K562 (cell line): ENCODE data around the gene SH3RF1. TPM values are rescaled to one million over a fixed set of nuclear protein-coding genes. Genes with fewer than 3 reads are reported as not detected.

Source experiments
- ATAC-seq: fragments of 200-7000 bp; cut with Tn5 transposase; 3 replicates; pipeline ENCODE4 v1.9.1; 2020; ENCODE audit warnings: moderate library complexity
- BruUV-seq: library from RNA; stranded (reverse); fragments of 400-500 nt; replicated peaks from 2 replicates; lab custom pipeline; 2021; lab: Mats Ljungman, UMichigan
- CTCF ChIA-PET: fragments of 300-600 bp; formaldehyde crosslinking; extraction: SDS; loops from one replicate; lab custom pipeline; 2021; ENCODE audit warnings: low intra/inter-chr PET ratio; lab: Yijun Ruan, JAX
- POLR2A ChIA-PET: fragments of 300-600, 350-650 bp; sonication (Branson Sonifier 250); formaldehyde crosslinking; extraction: SDS; loops from one replicate; lab custom pipeline; 2021; ENCODE audit warnings: antibody characterized with exemption, inconsistent platforms; lab: Yijun Ruan, JAX
- DNase-seq, 4 experiments: peaks; one replicate each; pipeline versions ENCODE4 v3.0.0 to v3.0.0-alpha.2; 2011 to 2018; ENCODE audit warnings: low spot score in 3 of 4, mixed read lengths in 3 of 4; ENCODE audit errors: extremely low read depth in 1 of 4
- FAIRE-seq: peaks from 2 replicates; lab custom pipeline; 2011; peaks lifted over from hg19 to GRCh38; lab: Jason Lieb, UNC
- H2AFZ ChIP-seq: 2 replicates; pipeline ENCODE4 v1.6.0; 2011; ENCODE audit warnings: low read depth, low read length, control low read depth, inconsistent platforms
- H3K27ac ChIP-seq: fragments of 200-600 bp; 3 replicates; pipeline ENCODE4 v1.8.0; 2011; ENCODE audit warnings: low read depth, mild to moderate bottlenecking, control low read depth, inconsistent platforms, low read length, moderate library complexity, mixed read lengths; ENCODE audit errors: extremely low read depth
- H3K27me3 ChIP-seq, 2 experiments: fragments of 300-600 bp in 1 of 2; 2 replicates in 1 of 2; 3 replicates in 1 of 2; pipeline versions ENCODE4 v1.6.0 to v1.8.0; 2011; ENCODE audit warnings: inconsistent platforms in 2 of 2, low read length in 2 of 2, mild to moderate bottlenecking in 1 of 2, mixed read lengths in 1 of 2, moderate library complexity in 1 of 2; ENCODE audit not compliant: control insufficient read depth in 2 of 2, insufficient read depth in 2 of 2
- H3K36me3 ChIP-seq: fragments of 300-600 bp; 3 replicates; pipeline ENCODE4 v1.8.0; 2011; ENCODE audit warnings: mild to moderate bottlenecking, low read length, inconsistent platforms; ENCODE audit not compliant: control insufficient read depth, insufficient read depth
- H3K4me1 ChIP-seq, 2 experiments: fragments of 200-600 bp in 1 of 2; replicated peaks in 1 of 2; 2 replicates in 1 of 2; 3 replicates in 1 of 2; pipeline versions ENCODE4 v1.5.1 to v1.8.0; 2011; ENCODE audit warnings: inconsistent platforms in 2 of 2, low read length in 2 of 2, mild to moderate bottlenecking in 1 of 2, mixed read lengths in 1 of 2, moderate library complexity in 1 of 2; ENCODE audit not compliant: control insufficient read depth in 2 of 2, insufficient read depth in 2 of 2
- H3K4me2 ChIP-seq: 2 replicates; pipeline ENCODE4 v1.6.1; 2011; ENCODE audit warnings: low read length, control low read depth, inconsistent platforms, mixed read lengths; ENCODE audit not compliant: insufficient read depth
- H3K4me3 ChIP-seq: fragments of 200-600 bp; sonication (generic), shearing (Covaris generic); 2 replicates; pipeline ENCODE4 v1.5.1; 2016; ENCODE audit warnings: control low read depth, inconsistent platforms
- H3K79me2 ChIP-seq: fragments of 200-600 bp; 3 replicates; pipeline ENCODE4 v1.8.0; 2011; ENCODE audit warnings: low read length, inconsistent platforms; ENCODE audit not compliant: control insufficient read depth, insufficient read depth
- H3K9ac ChIP-seq, 2 experiments: 2 replicates each; pipeline versions ENCODE4 v1.6.0 to v1.6.1; 2011; ENCODE audit warnings: low read depth in 2 of 2, low read length in 2 of 2, control low read depth in 1 of 2, inconsistent platforms in 1 of 2, mild to moderate bottlenecking in 1 of 2, mixed read lengths in 1 of 2; ENCODE audit not compliant: insufficient read depth in 1 of 2
- H3K9me1 ChIP-seq: one replicate; pipeline ENCODE4 v1.6.0; 2011; ENCODE audit warnings: inconsistent platforms, mild to moderate bottlenecking, low read length, moderate library complexity; ENCODE audit not compliant: control insufficient read depth, insufficient read depth
- H3K9me3 ChIP-seq: replicated peaks from 2 replicates; pipeline ENCODE4 v1.5.1; 2011; ENCODE audit warnings: low read depth, low read length, inconsistent platforms; ENCODE audit not compliant: control insufficient read depth, insufficient read depth
- H4K20me1 ChIP-seq: replicated peaks from 2 replicates; pipeline ENCODE4 v1.6.1; 2011; ENCODE audit warnings: low read length, inconsistent platforms, mixed read lengths; ENCODE audit not compliant: control insufficient read depth, insufficient read depth
- GABPB2 ChIP-seq: fragments of 250-450 bp; sonication (Bioruptor Pico); conservative IDR thresholded peaks from 2 replicates; pipeline ENCODE4 v1.5.1; 2021; ENCODE audit warnings: mild to moderate bottlenecking
- GATAD2B ChIP-seq: fragments of 450-650 bp; IDR thresholded peaks from 2 replicates; pipeline ENCODE4 v1.6.1; 2017; ENCODE audit warnings: mild to moderate bottlenecking, borderline replicate concordance
- MEF2D ChIP-seq: conservative IDR thresholded peaks from 2 replicates; pipeline ENCODE4 v1.6.1; 2016; ENCODE audit warnings: low read depth, missing genetic modification characterization, missing compliant biosample characterization
- NCOA2 ChIP-seq, 2 experiments: fragments of 450-650 bp; IDR thresholded peaks; 2 replicates each; pipeline ENCODE4 v1.6.1; 2018; ENCODE audit warnings: mild to moderate bottlenecking in 2 of 2, moderate library complexity in 1 of 2; ENCODE audit not compliant: partially characterized antibody in 2 of 2
- NFIC ChIP-seq: fragments of 450-650 bp; IDR thresholded peaks from 2 replicates; pipeline ENCODE4 v1.6.1; 2017; ENCODE audit warnings: mild to moderate bottlenecking, inconsistent platforms
- PHF20 ChIP-seq: fragments of 450-650 bp; IDR thresholded peaks from 2 replicates; pipeline ENCODE4 v1.6.1; 2018; ENCODE audit not compliant: partially characterized antibody
- POLR2A ChIP-seq: fragments of 450-650 bp; conservative IDR thresholded peaks from 2 replicates; pipeline ENCODE4 v1.6.1; 2016
- TCFL5 ChIP-seq: fragments of 250-450 bp; sonication (Bioruptor Pico); conservative IDR thresholded peaks from 2 replicates; pipeline ENCODE4 v1.6.1; 2021; ENCODE audit warnings: mild to moderate bottlenecking, moderate library complexity, matching md5 sums
- ZNF253 ChIP-seq: fragments of 250-450 bp; sonication (Bioruptor Pico); conservative IDR thresholded peaks from 2 replicates; pipeline ENCODE4 v1.6.1; 2021; ENCODE audit warnings: mild to moderate bottlenecking
- ZNF561 ChIP-seq: fragments of 450-650 bp; formaldehyde crosslinking; conservative IDR thresholded peaks from 2 replicates; pipeline ENCODE4 v1.4.0; 2020; ENCODE audit warnings: mild to moderate bottlenecking, moderate library complexity
- WGBS: fragments of 100-300 bp; shearing (Covaris generic); methylation state at CpG from one replicate; pipeline ENCODE4 v1.1.6; 2016; ENCODE audit warnings: low coverage, mixed read lengths; ENCODE audit not compliant: insufficient coverage; ENCODE audit errors: missing lambda C conversion rate; 5-methylcytosine and 5-hydroxymethylcytosine counted together
- in situ Hi-C: fragments of 300-500 bp; cut with MboI; formaldehyde crosslinking; loops from 4 replicates; pipeline ENCODE4 v1.15.0; 2018; ENCODE audit warnings: inconsistent platforms, mixed read lengths
- intact Hi-C: fragments of 100-400 bp; cut with micrococcal nuclease; formaldehyde crosslinking; loops from 2 replicates; pipeline ENCODE4 v1.14.2; 2022
- polyA plus RNA-seq, 8 experiments: library from polyadenylated mRNA; depleted of rRNA in 4 of 8; stranded (reverse) in 5 of 8; unstranded in 3 of 8; fragments of >200 nt; fragmentation: Nextera tagmentation in 2 of 8; fragmentation: Illumina TruSeq in 1 of 8; extraction: Ambion mirVana in 2 of 8; extraction: Trizol in 1 of 8; gene quantifications; 2 replicates each; pipeline versions ENCODE4 v1.2.1 to v1.2.3, GENCODE V29; 2011 to 2014; ENCODE audit warnings: inconsistent platforms in 1 of 8, missing spikeins in 1 of 8
- total RNA-seq, 7 experiments: library from RNA; depleted of rRNA in 6 of 7; stranded (reverse); fragments of >200 nt in 6 of 7; fragmentation: Illumina TruSeq in 2 of 7; extraction: Trizol in 2 of 7; gene quantifications; 2 replicates each; pipeline versions ENCODE4 v1.2.1 to v1.2.3, GENCODE V29; 2011 to 2021; ENCODE audit warnings: low replicate concordance in 1 of 7
- TF ChIP-seq, protein P1 (sequence below), 2 experiments: fragments of 200-800 bp in 1 of 2; sonication (Bioruptor generic) in 1 of 2; sonication (generic) in 1 of 2; formaldehyde crosslinking in 1 of 2; IDR thresholded peaks in 1 of 2; conservative IDR thresholded peaks in 1 of 2; 2 replicates each; pipeline versions ENCODE4 v1.5.0 to v1.6.1; 2016 to 2020; ENCODE audit warnings: missing compliant biosample characterization in 1 of 2, missing genetic modification characterization in 1 of 2, missing genetic modification reagents in 1 of 2
- TF ChIP-seq, protein P2 (sequence below): IDR thresholded peaks from 3 replicates; pipeline ENCODE4 v1.6.1; 2011; ENCODE audit warnings: borderline replicate concordance, mild to moderate bottlenecking; ENCODE audit not compliant: insufficient read length, insufficient read depth
- TF ChIP-seq, protein P3 (sequence below): sonication (generic); formaldehyde crosslinking; IDR thresholded peaks from 2 replicates; pipeline ENCODE4 v1.8.0; 2022; ENCODE audit warnings: mild to moderate bottlenecking, low read depth, missing genetic modification reagents

SH3RF1 gene
- total and polyA plus RNA-seq, 9 of the 15 experiments (the other 6 are each of a cell fraction or from before 2014, with no cell fraction given): 0.04 to 0.16 (median 0.11) TPM; not detected in 6

DNA sequence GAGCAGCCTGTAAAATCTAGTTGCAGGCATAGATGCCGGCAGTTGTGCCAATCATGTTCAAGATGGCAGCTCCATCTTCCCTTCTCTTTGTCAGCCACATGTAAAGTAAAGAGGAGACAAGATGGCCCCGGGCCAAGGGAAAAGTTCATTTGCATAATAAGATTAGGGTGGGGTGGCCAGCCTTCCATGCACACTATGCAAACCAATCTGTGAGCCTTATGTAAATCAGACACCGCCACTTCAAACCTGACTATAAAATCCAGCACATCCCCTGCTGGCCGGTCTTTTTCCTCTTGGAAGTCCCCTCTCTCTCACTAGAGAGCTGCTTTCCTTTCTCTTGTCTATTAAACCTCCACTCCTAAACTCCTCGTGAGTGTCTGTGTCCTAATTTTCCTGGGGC is 181.8 kb downstream of the SH3RF1 start:
- Histone ChIP-seq H3K9me3 (0 out of 2 replicates have a peak, but pooled peaks cover 2% of the 10 kb centered on the region), H3K4me2 (no peak overlapping the region), H3K27me3 (peaks cover 7 to 11% of the 10 kb centered on the region in 2 experiments; a peak in 4 of 5 replicates), H2AFZ (no peak overlapping the region), H3K36me3 (no peaks in the 10 kb centered on the region), H3K4me1 (no peaks in the 10 kb centered on the region), H3K27ac (no peak overlapping the region), H3K9me1 (no peaks in the 10 kb centered on the region), H3K9ac (no peak overlapping the region), H3K79me2 (no peaks in the 10 kb centered on the region), H4K20me1 (no peaks in the 10 kb centered on the region), H3K4me3 (no peak overlapping the region)
- CTCF ChIA-PET: no interaction called here
- DNase-seq (peak in 1 of 4 experiments; percentile 17), ATAC-seq (peak; percentile 66), FAIRE-seq (no peak)
- TF ChIP-seq NCOA2 (IDR thresholded peaks at IDR 0.05; ENCODE audit: partially characterized antibody in 2 of 2) (no peak), NFIC (0 out of 2 replicates have a peak, but pooled peaks have one; percentile 8)
- 4% methylated on average over 5 of the region's 5 CpGs for WGBS
- in situ Hi-C loops (no loop called here), intact Hi-C loops (no loop called here)
- BruUV-seq: no TSS peak
- POLR2A ChIA-PET: interaction anchor here (0.5 kb wide), 1 partner anchor 151 kb away, joined by 3 read pairs; no protein-coding TSS in a partner anchor

DNA sequence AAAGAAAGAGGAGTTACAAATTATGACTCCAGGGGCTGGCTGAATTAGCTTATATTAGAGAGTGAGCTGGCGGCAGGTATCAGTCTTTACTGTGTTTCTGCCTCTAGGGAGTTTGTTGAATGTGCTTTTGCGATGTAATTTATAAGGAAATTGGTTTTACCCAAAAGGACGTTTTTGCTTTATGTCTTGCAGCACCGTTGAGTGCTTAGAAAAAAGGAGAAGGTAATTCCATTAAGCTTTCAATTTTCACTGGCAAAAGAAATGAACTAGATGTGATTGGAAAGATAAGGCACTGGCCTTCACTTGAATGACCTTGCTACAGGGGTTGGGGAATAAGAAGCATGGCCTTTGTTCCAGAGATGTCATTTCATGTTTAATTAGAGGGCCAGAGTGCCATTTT is 185.8 kb downstream of the SH3RF1 start:
- ATAC-seq (no peak), DNase-seq (no peak), FAIRE-seq (no peak)
- Histone ChIP-seq H3K36me3 (no peaks in the 10 kb centered on the region), H3K4me1 (peaks cover under 1% of the 10 kb centered on the region in 2 experiments; a peak in 3 of 5 replicates), H3K9ac (no peak overlapping the region), H2AFZ (no peak overlapping the region), H3K4me2 (no peak overlapping the region), H3K4me3 (no peak overlapping the region), H3K9me3 (no peaks in the 10 kb centered on the region), H4K20me1 (no peaks in the 10 kb centered on the region), H3K27me3 (peaks cover 7 to 15% of the 10 kb centered on the region in 2 experiments; a peak in 4 of 5 replicates), H3K27ac (no peak overlapping the region), H3K9me1 (no peaks in the 10 kb centered on the region), H3K79me2 (no peaks in the 10 kb centered on the region)
- WGBS: 2% methylated on average over 4 of the region's 4 CpGs
- BruUV-seq: no TSS peak
- intact Hi-C loops (no loop called here), in situ Hi-C loops (no loop called here)
- POLR2A ChIA-PET: no interaction called here
- CTCF ChIA-PET: no interaction called here
- TF ChIP-seq GABPB2 (CRISPR knock-in tag) (no peak), PHF20 (no peak), MEF2D (no peak), TCFL5 (CRISPR knock-in tag) (no peak), ZNF253 (CRISPR knock-in tag) (no peak), POLR2A (no peak), GATAD2B (no peak), ZNF561 (CRISPR knock-in tag) (no peak)
- TF ChIP-seq, protein P1, sequence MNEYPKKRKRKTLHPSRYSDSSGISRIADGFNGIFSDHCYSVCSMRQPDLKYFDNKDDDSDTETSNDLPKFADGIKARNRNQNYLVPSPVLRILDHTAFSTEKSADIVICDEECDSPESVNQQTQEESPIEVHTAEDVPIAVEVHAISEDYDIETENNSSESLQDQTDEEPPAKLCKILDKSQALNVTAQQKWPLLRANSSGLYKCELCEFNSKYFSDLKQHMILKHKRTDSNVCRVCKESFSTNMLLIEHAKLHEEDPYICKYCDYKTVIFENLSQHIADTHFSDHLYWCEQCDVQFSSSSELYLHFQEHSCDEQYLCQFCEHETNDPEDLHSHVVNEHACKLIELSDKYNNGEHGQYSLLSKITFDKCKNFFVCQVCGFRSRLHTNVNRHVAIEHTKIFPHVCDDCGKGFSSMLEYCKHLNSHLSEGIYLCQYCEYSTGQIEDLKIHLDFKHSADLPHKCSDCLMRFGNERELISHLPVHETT (CRISPR knock-in tag; conservative IDR thresholded peaks at IDR 0.05 in 1 of 2, IDR thresholded peaks at IDR 0.05 in 1 of 2): no peak
- TF ChIP-seq, protein P2, sequence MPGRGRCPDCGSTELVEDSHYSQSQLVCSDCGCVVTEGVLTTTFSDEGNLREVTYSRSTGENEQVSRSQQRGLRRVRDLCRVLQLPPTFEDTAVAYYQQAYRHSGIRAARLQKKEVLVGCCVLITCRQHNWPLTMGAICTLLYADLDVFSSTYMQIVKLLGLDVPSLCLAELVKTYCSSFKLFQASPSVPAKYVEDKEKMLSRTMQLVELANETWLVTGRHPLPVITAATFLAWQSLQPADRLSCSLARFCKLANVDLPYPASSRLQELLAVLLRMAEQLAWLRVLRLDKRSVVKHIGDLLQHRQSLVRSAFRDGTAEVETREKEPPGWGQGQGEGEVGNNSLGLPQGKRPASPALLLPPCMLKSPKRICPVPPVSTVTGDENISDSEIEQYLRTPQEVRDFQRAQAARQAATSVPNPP: no peak
- TF ChIP-seq, protein P3, sequence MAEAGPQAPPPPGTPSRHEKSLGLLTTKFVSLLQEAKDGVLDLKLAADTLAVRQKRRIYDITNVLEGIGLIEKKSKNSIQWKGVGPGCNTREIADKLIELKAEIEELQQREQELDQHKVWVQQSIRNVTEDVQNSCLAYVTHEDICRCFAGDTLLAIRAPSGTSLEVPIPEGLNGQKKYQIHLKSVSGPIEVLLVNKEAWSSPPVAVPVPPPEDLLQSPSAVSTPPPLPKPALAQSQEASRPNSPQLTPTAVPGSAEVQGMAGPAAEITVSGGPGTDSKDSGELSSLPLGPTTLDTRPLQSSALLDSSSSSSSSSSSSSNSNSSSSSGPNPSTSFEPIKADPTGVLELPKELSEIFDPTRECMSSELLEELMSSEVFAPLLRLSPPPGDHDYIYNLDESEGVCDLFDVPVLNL: no peak
